Panc1 (cell line): Measurements from ENCODE around the gene MED16. TPM values are rescaled to one million over a fixed set of nuclear protein-coding genes. Genes with fewer than 3 reads are reported as not detected.
A peak's percentile ranks its signal among the peaks of the same experiment; 100 is the strongest.

Experiments
- ATAC-seq: fragments of 200-7000 bp; cut with Tn5 transposase; 2 replicates; pipeline ENCODE4 v1.9.1; 2020; ENCODE audit warnings: mild to moderate bottlenecking, moderate library complexity
- BruUV-seq: library from RNA; stranded (reverse); fragments of 400-500 nt; replicated peaks from 2 replicates; lab custom pipeline; 2021; lab: Mats Ljungman, UMichigan
- CTCF ChIA-PET: fragments of 300-600 bp; sonication (Branson Sonifier 250); formaldehyde crosslinking; loops from one replicate; lab custom pipeline; 2022; ENCODE audit warnings: antibody characterized with exemption; lab: Charles Lee
- POLR2A ChIA-PET: fragments of 300-600 bp; sonication (Branson Sonifier 250); formaldehyde crosslinking; loops from one replicate; lab custom pipeline; 2022; ENCODE audit warnings: antibody characterized with exemption; lab: Charles Lee
- DNase-seq: peaks from one replicate; pipeline ENCODE4 v3.0.0-alpha.2; 2010; ENCODE audit warnings: low read depth, low spot score
- H3K27ac ChIP-seq: 2 replicates; pipeline ENCODE4 v1.5.1; 2011; ENCODE audit warnings: mild to moderate bottlenecking, low read length, inconsistent platforms
- H3K27me3 ChIP-seq: fragments of 200-500 bp; sonication (Bioruptor generic); 2 replicates; pipeline ENCODE4 v1.6.0; 2014; ENCODE audit warnings: low read length, inconsistent platforms; ENCODE audit not compliant: control insufficient read depth, insufficient read depth
- H3K36me3 ChIP-seq: fragments of 200-500 bp; sonication (Bioruptor generic); 2 replicates; pipeline ENCODE4 v1.5.1; 2014; ENCODE audit warnings: inconsistent platforms, mild to moderate bottlenecking, low read length, moderate library complexity; ENCODE audit not compliant: control insufficient read depth, insufficient read depth
- H3K4me1 ChIP-seq: 2 replicates; pipeline ENCODE4 v1.5.1; 2011; ENCODE audit warnings: inconsistent platforms, mild to moderate bottlenecking, low read length, moderate library complexity; ENCODE audit not compliant: control insufficient read depth, insufficient read depth
- H3K4me3 ChIP-seq, 2 experiments: 2 replicates each; pipeline ENCODE4 v1.5.1; 2011 to 2012; ENCODE audit warnings: low read depth in 2 of 2, low read length in 2 of 2, mild to moderate bottlenecking in 2 of 2, inconsistent platforms in 1 of 2, moderate library complexity in 1 of 2
- H3K9me3 ChIP-seq: fragments of 200-500 bp; sonication (Bioruptor generic); 2 replicates; pipeline ENCODE4 v1.5.1; 2014; ENCODE audit warnings: low read depth, mild to moderate bottlenecking, inconsistent platforms, low read length, moderate library complexity; ENCODE audit not compliant: control insufficient read depth, insufficient read depth
- POLR2AphosphoS5 ChIP-seq: IDR thresholded peaks from 2 replicates; pipeline ENCODE4 v1.6.1; 2012; ENCODE audit warnings: mild to moderate bottlenecking, low read depth, low read length, moderate library complexity
- REST ChIP-seq, 2 experiments: IDR thresholded peaks; 2 replicates each; pipeline ENCODE4 v1.6.1; 2011 to 2012; ENCODE audit warnings: low read depth in 2 of 2, control low read depth in 1 of 2, low read length in 1 of 2, mild to moderate bottlenecking in 1 of 2, moderate library complexity in 1 of 2; ENCODE audit not compliant: insufficient read depth in 1 of 2
- SIN3A ChIP-seq: IDR thresholded peaks from 2 replicates; pipeline ENCODE4 v1.6.1; 2012; ENCODE audit warnings: low read depth, mild to moderate bottlenecking, low read length, moderate library complexity, borderline replicate concordance; ENCODE audit not compliant: insufficient read depth
- TCF7L2 ChIP-seq: IDR thresholded peaks from 2 replicates; pipeline ENCODE4 v1.6.1; 2011; ENCODE audit warnings: mild to moderate bottlenecking, low read depth, low read length, inconsistent platforms
- in situ Hi-C: cut with HindIII; loops from 2 replicates; pipeline ENCODE4 v1.10.0; 2016; ENCODE audit warnings: low sequenced_read_pairs, low pct_unique_long_range_greater_than_20kb
- intact Hi-C: fragments of 100-400 bp; cut with micrococcal nuclease; formaldehyde crosslinking; loops from one replicate; pipeline ENCODE4 v1.10.0; 2022; ENCODE audit not compliant: unreplicated experiment
- total RNA-seq: library from RNA; stranded (reverse); gene quantifications from one replicate; pipeline ENCODE4 v1.2.1, GENCODE V29; 2021; ENCODE audit not compliant: unreplicated experiment
- TF ChIP-seq, protein P1 (sequence below): fragments of 450-650 bp; IDR thresholded peaks from 2 replicates; pipeline ENCODE4 v1.5.1; 2017; ENCODE audit warnings: mild to moderate bottlenecking

The MED16 gene
- total RNA-seq, 1 experiment from 2014 or later: 39.5 TPM

DNA sequence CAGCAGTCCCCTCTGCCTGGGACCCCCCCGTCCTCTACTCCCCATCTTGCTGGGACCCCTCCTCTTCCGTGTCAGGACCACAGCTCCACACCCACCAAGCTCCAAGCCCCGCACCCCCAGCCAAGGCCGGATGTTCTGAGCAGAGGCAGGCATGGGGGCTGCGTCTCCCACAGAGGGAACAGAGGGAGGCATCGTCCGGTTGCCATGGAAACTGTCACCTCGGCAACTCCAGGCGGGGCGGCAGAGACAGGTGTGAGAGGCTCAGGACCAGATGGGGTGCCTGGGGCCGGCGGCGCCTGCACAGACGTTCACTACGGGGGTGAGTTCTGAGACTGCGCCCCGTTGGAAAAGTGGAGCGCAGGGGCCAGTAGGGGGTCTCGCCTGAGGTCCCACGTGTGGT is 5.7 kb upstream of the MED16 start:
- intact Hi-C loops: no loop called here
- BruUV-seq: no TSS peak

DNA sequence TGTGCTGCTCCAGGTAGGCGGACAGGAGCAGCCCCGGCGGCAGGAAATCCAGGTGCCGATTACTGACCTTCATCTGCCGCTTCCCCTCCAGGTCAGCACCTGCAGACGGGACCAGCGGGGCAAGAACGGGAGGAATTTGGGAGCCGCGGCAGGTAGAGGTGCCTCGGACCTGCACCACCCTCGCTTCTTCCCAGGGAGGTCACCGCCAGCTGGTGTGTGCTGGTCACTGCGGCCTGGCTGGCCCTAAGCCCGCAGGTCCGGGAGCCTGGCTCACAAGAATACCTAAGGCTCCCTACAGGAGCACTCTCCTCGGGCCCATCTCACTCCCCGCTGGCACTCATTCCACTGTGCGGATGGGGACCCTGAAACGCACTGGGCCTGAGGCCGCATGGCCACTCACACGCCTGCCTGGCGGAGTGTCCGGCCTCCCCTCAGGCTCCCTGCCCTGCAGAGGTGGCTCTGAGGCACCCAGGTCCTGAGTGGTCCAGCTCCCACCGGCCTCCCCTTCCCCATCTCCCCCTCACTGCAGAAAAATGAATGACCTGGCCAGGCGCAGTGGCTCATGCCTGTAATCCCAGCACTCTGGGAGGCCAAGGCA is 4.6 kb upstream of the MED16 start:
- H3K4me3 ChIP-seq: no peak overlapping the region
- H3K27ac ChIP-seq: no peak overlapping the region
- no peaks in the 10 kb centered on the region for H3K36me3 ChIP-seq
- BruUV-seq: no TSS peak
- H3K4me1 ChIP-seq: no peaks in the 10 kb centered on the region
- no peaks in the 10 kb centered on the region for H3K27me3 ChIP-seq
- in situ Hi-C loops (no loop called here), intact Hi-C loops (no loop called here)
- H3K9me3 ChIP-seq: no peaks in the 10 kb centered on the region
- ATAC-seq (peak; percentile 37; the same call in 1 of the 2 replicates), DNase-seq (no peak)
- TF ChIP-seq POLR2AphosphoS5: no peak
- no peak for TF ChIP-seq SIN3A
- TF ChIP-seq, protein P1, sequence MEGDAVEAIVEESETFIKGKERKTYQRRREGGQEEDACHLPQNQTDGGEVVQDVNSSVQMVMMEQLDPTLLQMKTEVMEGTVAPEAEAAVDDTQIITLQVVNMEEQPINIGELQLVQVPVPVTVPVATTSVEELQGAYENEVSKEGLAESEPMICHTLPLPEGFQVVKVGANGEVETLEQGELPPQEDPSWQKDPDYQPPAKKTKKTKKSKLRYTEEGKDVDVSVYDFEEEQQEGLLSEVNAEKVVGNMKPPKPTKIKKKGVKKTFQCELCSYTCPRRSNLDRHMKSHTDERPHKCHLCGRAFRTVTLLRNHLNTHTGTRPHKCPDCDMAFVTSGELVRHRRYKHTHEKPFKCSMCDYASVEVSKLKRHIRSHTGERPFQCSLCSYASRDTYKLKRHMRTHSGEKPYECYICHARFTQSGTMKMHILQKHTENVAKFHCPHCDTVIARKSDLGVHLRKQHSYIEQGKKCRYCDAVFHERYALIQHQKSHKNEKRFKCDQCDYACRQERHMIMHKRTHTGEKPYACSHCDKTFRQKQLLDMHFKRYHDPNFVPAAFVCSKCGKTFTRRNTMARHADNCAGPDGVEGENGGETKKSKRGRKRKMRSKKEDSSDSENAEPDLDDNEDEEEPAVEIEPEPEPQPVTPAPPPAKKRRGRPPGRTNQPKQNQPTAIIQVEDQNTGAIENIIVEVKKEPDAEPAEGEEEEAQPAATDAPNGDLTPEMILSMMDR: no peak
- no peak for TF ChIP-seq TCF7L2
- TF ChIP-seq REST (IDR thresholded peaks at IDR 0.05; ENCODE audit: insufficient read depth in 1 of 2, low read depth in 2 of 2, low read length in 1 of 2): no peak
- ChIA-PET POLR2A (no interaction called here), CTCF (no interaction called here)

More for the DNA sequence above, 5.7 kb upstream of the MED16 start:
- no peak for TF ChIP-seq REST (IDR thresholded peaks at IDR 0.05; ENCODE audit: insufficient read depth in 1 of 2, low read depth in 2 of 2, low read length in 1 of 2)
- TF ChIP-seq SIN3A: no peak
- TF ChIP-seq POLR2AphosphoS5: no peak
- TF ChIP-seq, protein P1: no peak
- TF ChIP-seq TCF7L2: no peak
- H3K9me3 ChIP-seq: no peaks in the 10 kb centered on the region
- ChIA-PET POLR2A (interaction anchor here (0.6 kb wide), 1 partner anchor 20 kb away, joined by 4 read pairs; no protein-coding TSS in a partner anchor), CTCF (no interaction called here)
- DNase-seq (no peak), ATAC-seq (no peak)
- no peak overlapping the region for H3K27ac ChIP-seq
- in situ Hi-C loops: no loop called here
- H3K36me3 ChIP-seq: no peaks in the 10 kb centered on the region
- H3K4me1 ChIP-seq: no peaks in the 10 kb centered on the region
- H3K27me3 ChIP-seq: no peaks in the 10 kb centered on the region
- H3K4me3 ChIP-seq: no peak overlapping the region
